GM12801 (cell line): Measurements from ENCODE around the gene BSN.

Experiments
- CTCF ChIP-seq: IDR thresholded peaks from one replicate; pipeline ENCODE4 v1.5.1; 2011; ENCODE audit warnings: control low read depth; ENCODE audit not compliant: insufficient read length; ENCODE audit errors: extremely low read depth

BSN gene

DNA sequence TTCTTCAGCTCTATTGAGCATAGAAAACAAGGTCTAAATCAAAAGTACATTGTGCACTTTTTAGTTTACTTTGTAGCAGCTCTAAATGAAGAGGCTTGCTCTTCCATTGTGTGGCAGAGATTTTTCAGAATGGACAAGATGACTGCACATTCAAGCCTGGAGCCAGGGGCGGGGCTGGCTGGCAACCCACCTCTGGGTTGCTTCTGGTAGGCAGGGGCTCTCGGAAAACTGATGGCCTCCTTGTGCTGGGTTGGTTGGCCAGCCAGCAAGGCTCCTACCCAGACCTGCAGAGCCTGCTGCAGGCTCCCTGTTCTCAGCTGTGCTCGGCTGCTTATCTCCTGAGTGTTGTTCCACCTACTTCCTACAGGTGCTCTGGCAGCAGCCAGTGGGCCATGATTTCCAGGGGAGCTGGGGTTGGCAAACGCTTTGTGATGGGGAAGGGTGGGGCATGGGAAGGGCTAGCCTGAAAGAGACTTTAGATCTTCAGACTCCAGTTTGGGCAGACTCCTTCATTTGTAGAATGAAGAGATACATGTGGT lies 8.8 kb downstream of the BSN start:
- TF ChIP-seq CTCF, result no peak

DNA sequence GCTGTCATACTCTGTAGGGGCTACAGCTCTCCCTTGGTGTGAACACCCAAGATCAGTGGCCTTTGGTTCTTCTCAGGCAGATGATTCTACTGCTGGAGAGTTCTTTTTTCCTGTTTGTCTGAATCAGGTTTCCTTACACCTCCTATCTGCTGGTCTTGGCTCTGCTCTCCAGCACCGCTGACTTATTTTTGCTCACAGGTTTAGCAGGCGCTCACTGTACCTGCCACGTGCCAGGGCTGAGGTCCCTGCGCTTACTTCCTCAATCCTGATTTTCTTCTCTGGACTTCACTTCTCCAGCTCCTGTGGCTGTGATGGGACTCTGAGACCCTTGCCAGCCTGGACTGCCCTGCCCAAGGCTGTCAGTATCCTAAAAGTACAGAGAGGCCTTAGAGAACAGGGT lies 9.5 kb downstream of the BSN start:
- TF ChIP-seq CTCF, result no peak

DNA sequence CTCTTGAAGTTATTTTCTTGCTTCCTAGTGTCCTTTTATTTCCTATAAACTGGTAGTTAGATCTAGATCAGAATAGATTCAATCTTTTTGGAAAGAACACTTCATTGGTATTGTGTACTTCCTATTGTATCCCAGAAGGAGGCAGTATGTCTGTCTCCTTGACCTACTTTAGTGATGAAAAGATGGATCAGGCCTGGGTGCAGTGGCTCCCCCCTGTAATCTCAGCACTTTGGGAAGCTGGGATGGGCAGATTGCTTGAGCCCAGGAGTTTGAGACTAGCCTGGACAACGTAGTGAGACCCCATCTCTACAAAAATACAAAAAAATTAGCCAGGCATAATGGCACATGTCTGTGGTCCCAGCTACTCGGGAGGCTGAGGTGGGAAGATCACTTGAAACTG lies 12.0 kb downstream of the BSN start:
- TF ChIP-seq CTCF, result no peak

DNA sequence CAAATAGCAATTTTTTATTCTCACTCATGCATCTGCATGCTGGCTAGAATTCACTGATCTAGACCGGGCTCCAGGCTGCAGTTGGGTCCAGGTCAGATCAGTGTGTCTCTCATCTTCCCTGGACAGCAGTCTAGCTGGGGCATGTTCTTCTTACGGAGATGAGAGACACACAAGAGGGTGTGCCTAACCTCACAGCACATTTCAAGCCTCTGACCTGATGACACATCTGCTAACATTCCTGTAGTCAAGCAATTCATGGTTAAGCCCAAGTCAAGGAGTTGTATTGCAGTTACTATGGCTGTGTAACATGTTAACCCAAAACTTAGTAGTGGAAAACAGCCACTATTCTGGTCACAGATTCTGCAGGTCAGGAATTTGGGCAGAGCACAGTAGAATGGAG lies 13.1 kb downstream of the BSN start:
- TF ChIP-seq CTCF, result no peak

GRCh38 chr3:49568965-49569364 lies 14.7 kb downstream of the BSN start:
- no peak for TF ChIP-seq CTCF

GRCh38 chr3:49570028-49570654 lies 15.9 kb downstream of the BSN start:
- TF ChIP-seq CTCF, result no peak

- no peak for TF ChIP-seq CTCF
Observed at GRCh38 chr3:49582177-49582576, 27.9 kb downstream of the BSN start.
